ENCODE data around the gene SAMM50.
A peak's percentile ranks its signal among the peaks of the same experiment; 100 is the strongest.

SAMM50 gene

DNA sequence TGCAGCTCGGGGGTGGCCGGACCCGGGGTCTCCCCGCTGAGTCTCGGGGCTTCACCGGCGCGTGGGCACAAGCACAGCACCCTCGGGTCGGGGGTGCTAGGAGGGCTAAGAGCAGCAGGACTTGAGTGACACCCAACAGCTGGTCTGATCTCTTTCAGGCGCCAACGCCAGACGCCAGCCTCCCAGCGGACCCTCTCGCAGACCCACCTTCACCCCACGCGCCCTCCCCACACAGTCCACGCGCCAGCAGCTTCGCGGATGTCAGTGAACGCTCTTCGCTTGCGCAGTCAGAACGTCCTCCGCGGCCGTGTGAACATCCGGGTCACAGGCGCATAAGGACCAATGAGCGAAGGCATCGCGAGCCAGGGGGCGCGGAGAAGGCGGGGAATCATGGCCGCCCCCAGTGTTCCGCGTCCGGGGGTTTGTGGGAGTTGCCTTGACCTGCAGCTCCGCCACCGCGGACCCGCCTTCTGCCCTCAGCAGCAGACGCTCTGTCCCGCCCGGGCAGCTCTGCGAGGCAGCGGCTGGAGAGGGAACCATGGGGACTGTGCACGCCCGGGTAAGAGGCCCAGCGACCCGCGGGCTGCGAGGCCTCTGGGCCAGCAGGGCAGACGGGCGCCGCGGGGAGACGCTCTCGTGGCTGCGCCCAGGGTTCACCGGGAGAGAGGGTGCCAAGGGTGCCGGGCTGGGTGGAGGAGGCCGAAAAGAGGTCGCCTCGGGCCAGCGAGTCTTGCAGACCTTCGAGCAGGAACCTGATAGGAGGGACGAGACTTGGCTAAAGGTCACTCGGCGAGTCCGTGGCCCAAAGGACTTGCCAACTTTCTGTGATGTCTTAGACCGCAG, at the start of gene SAMM50:
Gene SAMM50 (plus strand): TSS at position 403 of the 843 bp plus-strand sequence. CDS start 136 bp downstream, at position 539.
- DNase-seq: peak; percentile 88

DNA sequence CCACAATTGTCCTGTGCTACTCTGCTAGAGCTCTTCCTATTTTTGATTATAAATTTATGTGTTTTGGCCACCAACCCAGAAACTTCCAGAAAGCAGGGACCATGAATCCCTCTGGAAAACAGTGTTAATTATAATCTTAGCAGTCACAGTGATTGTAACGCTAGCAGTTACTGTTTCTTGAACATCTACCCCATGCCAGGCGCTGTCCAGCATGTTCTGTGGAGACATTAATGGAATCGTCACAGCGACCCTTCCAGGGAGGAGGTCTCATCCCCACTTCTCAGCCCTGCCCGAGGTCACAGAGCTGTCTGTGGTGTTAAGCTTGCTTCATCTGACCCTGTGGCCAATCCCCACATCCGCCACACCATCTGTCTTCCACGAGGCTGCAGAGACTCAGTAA, 49.6 kb upstream of the SAMM50 start:
- DNase-seq: no peak

- DNase-seq: no peak
Observed at GRCh38 chr22:43909708-43910107, 45.5 kb upstream of the SAMM50 start.

- DNase-seq: no peak
Observed at GRCh38 chr22:43910178-43910695, 45.0 kb upstream of the SAMM50 start.

GRCh38 chr22:43911351-43911750, 43.9 kb upstream of the SAMM50 start:
- DNase-seq: no peak

DNA sequence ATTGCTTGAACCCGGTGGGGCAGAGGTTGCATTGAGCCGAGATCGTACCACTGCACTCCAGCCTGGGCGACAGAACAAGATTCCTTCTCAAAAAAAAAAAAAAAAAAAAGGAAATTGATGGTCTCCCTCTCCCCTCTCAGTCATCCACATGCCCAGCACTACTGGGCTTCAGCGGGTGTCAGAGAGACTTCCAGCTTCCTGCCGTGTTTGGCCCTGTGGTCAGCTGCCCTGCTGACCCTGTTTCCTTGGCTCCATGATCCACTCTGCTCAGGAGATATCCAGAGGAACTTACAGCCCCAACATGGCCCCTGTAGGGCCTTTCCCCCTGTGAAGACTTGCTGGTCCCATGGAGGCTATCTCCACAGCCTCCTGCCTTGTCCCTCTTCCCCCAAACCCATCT, 37.7 kb upstream of the SAMM50 start:
- DNase-seq: no peak

GRCh38 chr22:43919106-43919973, 35.9 kb upstream of the SAMM50 start:
- no peak for DNase-seq

GRCh38 chr22:43921370-43921769, 33.9 kb upstream of the SAMM50 start:
- DNase-seq: no peak

GRCh38 chr22:43922123-43922522, 33.1 kb upstream of the SAMM50 start:
- no peak for DNase-seq

GRCh38 chr22:43923191-43923590, 32.1 kb upstream of the SAMM50 start:
- DNase-seq: no peak

DNA sequence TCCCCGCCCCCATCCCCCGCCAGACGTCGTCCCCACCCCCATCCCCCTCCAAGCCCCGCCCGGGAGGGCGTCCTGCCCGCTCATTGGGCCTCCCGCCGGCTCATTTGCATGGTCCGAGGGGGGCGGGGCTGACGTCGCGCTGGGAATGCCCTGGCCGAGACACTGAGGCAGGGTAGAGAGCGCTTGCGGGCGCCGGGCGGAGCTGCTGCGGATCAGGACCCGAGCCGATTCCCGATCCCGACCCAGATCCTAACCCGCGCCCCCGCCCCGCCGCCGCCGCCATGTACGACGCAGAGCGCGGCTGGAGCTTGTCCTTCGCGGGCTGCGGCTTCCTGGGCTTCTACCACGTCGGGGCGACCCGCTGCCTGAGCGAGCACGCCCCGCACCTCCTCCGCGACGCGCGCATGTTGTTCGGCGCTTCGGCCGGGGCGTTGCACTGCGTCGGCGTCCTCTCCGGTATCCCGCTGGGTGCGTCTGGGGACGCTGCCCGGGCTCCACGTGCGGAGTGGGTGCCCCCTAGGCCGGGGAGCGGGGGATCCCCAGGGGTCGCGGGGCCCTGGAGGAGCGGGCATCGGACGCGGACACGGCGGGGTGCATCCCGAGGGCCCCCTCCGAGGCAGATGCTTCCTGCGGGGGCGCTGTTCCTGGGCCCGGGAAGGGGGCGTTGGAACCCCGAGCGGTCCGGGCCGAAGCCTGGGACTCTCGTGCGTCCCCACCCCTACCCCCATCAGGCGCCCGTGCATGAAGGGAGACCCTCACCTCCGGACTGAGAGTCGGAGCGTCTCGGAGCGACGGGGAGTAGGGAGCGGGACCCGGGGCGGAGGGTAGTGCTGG, 31.4 kb upstream of the SAMM50 start, which contains the start of gene PNPLA3:
Gene PNPLA3 (plus strand): TSS at position 175 of the 834 bp plus-strand sequence. CDS start 107 bp downstream, at position 282.
- peak; percentile 78 to 80 for DNase-seq

DNA sequence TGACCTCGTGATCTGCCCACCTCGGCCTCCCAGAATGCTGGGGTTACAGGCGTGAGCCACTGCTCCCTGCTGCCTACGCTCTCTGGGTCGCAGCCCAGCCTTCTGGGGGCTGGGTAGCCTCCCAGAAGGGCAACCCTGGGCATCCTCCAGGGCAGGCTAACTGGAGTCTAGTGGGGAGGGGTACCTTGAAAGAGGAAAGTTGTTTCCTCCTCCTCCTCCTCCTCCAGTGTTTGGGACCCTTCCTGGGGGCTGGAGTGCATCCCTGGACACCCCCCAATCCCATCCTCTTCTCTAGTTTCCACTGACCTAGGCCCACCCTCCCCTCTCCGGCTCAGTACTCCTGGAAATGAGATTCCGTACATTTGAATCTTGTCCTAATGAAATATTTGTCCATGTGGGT, 30.4 kb upstream of the SAMM50 start:
- no peak for DNase-seq

DNA sequence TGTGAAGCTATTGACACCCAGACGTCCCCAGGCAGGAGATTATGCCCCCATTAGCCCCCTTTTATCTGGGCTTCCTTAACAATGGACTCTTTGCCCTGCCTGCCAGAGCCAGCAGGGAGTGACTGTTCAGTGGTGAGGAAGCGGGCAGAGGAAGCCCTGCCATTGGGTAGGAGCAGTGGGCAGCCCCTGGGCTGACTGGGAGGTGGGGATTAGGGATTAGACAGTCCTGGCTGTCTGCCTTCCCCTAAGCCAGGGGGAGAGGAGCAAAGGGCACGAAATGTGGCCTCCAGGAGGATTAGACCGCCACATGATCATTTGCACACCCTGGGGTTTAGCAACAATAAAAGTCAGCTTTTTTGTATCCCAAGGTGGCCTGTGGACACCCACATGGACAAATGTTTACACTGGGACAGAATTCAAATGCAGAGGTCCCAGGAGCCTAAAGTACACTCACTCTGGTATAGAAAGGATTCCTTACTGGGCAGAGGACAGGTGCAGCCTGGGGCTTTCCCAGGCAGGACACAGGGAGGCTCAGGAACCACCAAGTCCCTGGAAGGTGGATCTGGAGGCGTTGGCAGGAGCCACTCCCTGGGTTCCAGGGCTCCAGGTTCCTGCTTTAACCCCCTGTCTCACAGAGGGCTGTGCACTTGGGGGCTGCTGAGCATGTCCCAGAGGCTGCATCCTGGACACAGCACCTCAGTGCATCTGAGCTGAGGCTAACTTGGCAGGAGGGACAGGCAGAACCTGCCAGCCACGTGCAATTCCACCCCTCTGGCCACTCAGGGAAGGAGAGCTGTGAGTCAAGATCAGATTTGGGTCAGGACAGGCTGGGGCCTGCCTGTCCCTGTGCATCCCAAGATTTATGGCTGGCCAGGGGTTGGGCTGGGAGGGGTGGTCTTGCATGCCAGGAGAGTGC, 29.6 kb upstream of the SAMM50 start:
- DNase-seq: no peak

GRCh38 chr22:43926349-43926710, 28.9 kb upstream of the SAMM50 start:
- DNase-seq: no peak

DNA sequence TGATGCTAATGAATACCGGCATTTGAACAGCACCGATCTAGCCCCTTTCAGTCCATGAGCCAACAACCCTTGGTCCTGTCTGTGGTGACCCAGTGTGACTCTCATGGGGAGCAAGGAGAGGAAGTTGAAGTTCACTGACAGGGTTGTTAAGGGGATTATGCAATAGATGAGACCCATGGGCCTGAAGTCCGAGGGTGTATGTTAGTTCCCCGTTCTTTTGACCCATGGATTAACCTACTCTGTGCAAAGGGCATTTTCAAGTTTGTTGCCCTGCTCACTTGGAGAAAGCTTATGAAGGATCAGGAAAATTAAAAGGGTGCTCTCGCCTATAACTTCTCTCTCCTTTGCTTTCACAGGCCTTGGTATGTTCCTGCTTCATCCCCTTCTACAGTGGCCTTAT, 26.8 kb upstream of the SAMM50 start:
- DNase-seq: no peak

DNA sequence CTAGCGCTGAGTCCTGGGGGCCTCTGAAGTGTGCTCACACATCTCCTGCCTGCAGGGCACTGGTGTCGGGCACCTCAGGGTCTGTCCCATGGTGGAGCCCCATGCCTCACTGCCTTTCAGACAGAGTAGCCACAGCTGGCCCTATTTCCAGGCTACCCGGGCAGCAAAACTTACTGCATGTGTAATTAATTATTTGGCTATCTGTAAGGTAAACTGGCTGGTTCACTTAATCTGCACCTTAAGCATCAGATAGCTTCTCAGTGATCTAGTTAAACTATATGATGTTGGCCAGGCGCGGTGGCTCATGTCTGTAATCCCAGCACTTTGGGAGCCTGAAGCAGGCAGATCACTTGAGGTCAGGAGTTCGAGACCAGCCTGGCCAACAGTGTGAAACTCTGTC, 26.3 kb upstream of the SAMM50 start:
- DNase-seq: no peak

DNA sequence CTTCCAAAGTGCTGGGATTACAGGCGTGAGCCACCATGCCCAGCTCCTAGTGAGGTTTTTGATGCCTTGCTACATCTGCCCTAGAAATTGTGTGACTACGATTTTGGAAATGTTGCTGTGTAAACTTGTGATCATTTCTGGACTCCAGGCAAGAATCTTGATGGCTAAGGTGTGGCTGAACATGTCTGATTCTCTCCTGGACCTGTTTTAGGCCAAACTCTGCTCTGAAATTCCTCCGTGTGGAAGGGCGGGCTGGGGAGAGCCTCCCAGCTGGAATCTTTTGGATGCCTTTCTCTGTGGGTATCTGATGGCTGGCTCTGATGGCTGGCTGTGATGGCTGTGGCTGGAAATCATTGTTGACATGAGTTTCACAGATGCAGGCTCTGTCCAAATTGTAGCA, 23.5 kb upstream of the SAMM50 start:
- DNase-seq: no peak

GRCh38 chr22:43941449-43941848, 13.8 kb upstream of the SAMM50 start:
- no peak for DNase-seq

GRCh38 chr22:43944670-43945430, 10.4 kb upstream of the SAMM50 start:
- DNase-seq: no peak

GRCh38 chr22:43945632-43946383, 9.4 kb upstream of the SAMM50 start:
- DNase-seq: peak; percentile 55 to 71
